H9 (cell line): ENCODE measurements around the gene FAM117A. TPM values are rescaled to one million over a fixed set of nuclear protein-coding genes. Genes with fewer than 3 reads are reported as not detected.

Experiments
- DNase-seq: peaks from one replicate; pipeline ENCODE4 v3.0.0-alpha.2; 2017
- H2AFZ ChIP-seq: one replicate; pipeline ENCODE4 v1.6.1; 2013; ENCODE audit warnings: mild to moderate bottlenecking, low read length, control low read depth, moderate library complexity
- H2AK5ac ChIP-seq: 2 replicates; pipeline ENCODE4 v1.6.1; 2013; ENCODE audit warnings: low read length, control low read depth, mixed read lengths; ENCODE audit not compliant: insufficient read length
- H2BK120ac ChIP-seq: one replicate; pipeline ENCODE4 v1.6.1; 2013; ENCODE audit warnings: low read depth, mild to moderate bottlenecking, low read length, control low read depth, inconsistent platforms; ENCODE audit not compliant: poor library complexity, severe bottlenecking
- H2BK12ac ChIP-seq: 2 replicates; pipeline ENCODE4 v1.6.1; 2013; ENCODE audit warnings: low read length, control low read depth, mixed read lengths, low read depth; ENCODE audit not compliant: insufficient read length
- H2BK15ac ChIP-seq: 2 replicates; pipeline ENCODE4 v1.6.1; 2013; ENCODE audit warnings: low read depth, low read length, control low read depth
- H2BK20ac ChIP-seq: one replicate; pipeline ENCODE4 v1.6.1; 2013; ENCODE audit warnings: low read depth, mild to moderate bottlenecking, low read length, control low read depth, inconsistent platforms; ENCODE audit not compliant: poor library complexity, severe bottlenecking
- H2BK5ac ChIP-seq: 2 replicates; pipeline ENCODE4 v1.6.1; 2013; ENCODE audit warnings: low read length, control low read depth, mixed read lengths; ENCODE audit not compliant: insufficient read length
- H3K14ac ChIP-seq: 2 replicates; pipeline ENCODE4 v1.6.1; 2013; ENCODE audit warnings: low read length, control low read depth; ENCODE audit not compliant: insufficient read depth
- H3K18ac ChIP-seq: 2 replicates; pipeline ENCODE4 v1.6.1; 2013; ENCODE audit warnings: low read depth, mild to moderate bottlenecking, mixed read lengths, low read length, control low read depth; ENCODE audit not compliant: insufficient read length
- H3K23ac ChIP-seq: 2 replicates; pipeline ENCODE4 v1.6.1; 2013; ENCODE audit warnings: low read length, control low read depth, mixed read lengths, low read depth; ENCODE audit not compliant: insufficient read length
- H3K23me2 ChIP-seq: 2 replicates; pipeline ENCODE4 v1.6.1; 2013; ENCODE audit warnings: low read depth, mild to moderate bottlenecking, mixed read lengths, low read length, control low read depth; ENCODE audit not compliant: insufficient read length, poor library complexity, severe bottlenecking
- H3K27ac ChIP-seq: 2 replicates; pipeline ENCODE4 v1.5.1; 2013; ENCODE audit warnings: low read length, control low read depth, mixed read lengths, low read depth; ENCODE audit not compliant: insufficient read length
- H3K27me3 ChIP-seq: 2 replicates; pipeline ENCODE4 v1.6.1; 2013; ENCODE audit warnings: low read length, control low read depth, inconsistent platforms; ENCODE audit not compliant: insufficient read depth
- H3K4ac ChIP-seq: 2 replicates; pipeline ENCODE4 v1.6.1; 2013; ENCODE audit warnings: low read depth, mild to moderate bottlenecking, control low read depth, inconsistent platforms, low read length, moderate library complexity
- H3K4me1 ChIP-seq: 2 replicates; pipeline ENCODE4 v1.6.1; 2013; ENCODE audit warnings: low read length, control low read depth, inconsistent platforms; ENCODE audit not compliant: insufficient read depth
- H3K4me2 ChIP-seq: 2 replicates; pipeline ENCODE4 v1.6.1; 2013; ENCODE audit warnings: low read length, control low read depth, mixed read lengths; ENCODE audit not compliant: insufficient read length, insufficient read depth
- H3K56ac ChIP-seq: 2 replicates; pipeline ENCODE4 v1.6.1; 2013; ENCODE audit warnings: low read depth, mild to moderate bottlenecking, mixed read lengths, low read length, control low read depth; ENCODE audit not compliant: insufficient read length
- H3K79me1 ChIP-seq: 2 replicates; pipeline ENCODE4 v1.6.1; 2013; ENCODE audit warnings: low read depth, mild to moderate bottlenecking, moderate library complexity, low read length, control low read depth, inconsistent platforms; ENCODE audit not compliant: insufficient read depth, poor library complexity, severe bottlenecking
- H3K79me2 ChIP-seq: 2 replicates; pipeline ENCODE4 v1.6.1; 2013; ENCODE audit warnings: low read length, control low read depth, inconsistent platforms; ENCODE audit not compliant: insufficient read depth
- H3K9ac ChIP-seq: 2 replicates; pipeline ENCODE4 v1.6.1; 2013; ENCODE audit warnings: low read length, control low read depth, mixed read lengths; ENCODE audit not compliant: insufficient read length; ENCODE audit errors: extremely low read depth
- H3K9me3 ChIP-seq: one replicate; pipeline ENCODE4 v1.6.1; 2013; ENCODE audit warnings: low read depth, low read length, inconsistent platforms; ENCODE audit not compliant: control insufficient read depth
- H3T11ph ChIP-seq: one replicate; pipeline ENCODE4 v1.6.1; 2013; ENCODE audit warnings: mild to moderate bottlenecking, low read length, control low read depth, inconsistent platforms
- H4K20me1 ChIP-seq: one replicate; pipeline ENCODE4 v1.6.1; 2013; ENCODE audit not compliant: control insufficient read depth, insufficient read length, insufficient read depth
- H4K5ac ChIP-seq: 2 replicates; pipeline ENCODE4 v1.6.1; 2013; ENCODE audit warnings: low read depth, mild to moderate bottlenecking, mixed read lengths, low read length, control low read depth; ENCODE audit not compliant: insufficient read length
- H4K8ac ChIP-seq: replicated peaks from 2 replicates; pipeline ENCODE4 v1.6.1; 2013; ENCODE audit warnings: low read length, control low read depth, mixed read lengths, low read depth; ENCODE audit not compliant: insufficient read length
- H4K91ac ChIP-seq: 2 replicates; pipeline ENCODE4 v1.6.1; 2013; ENCODE audit warnings: low read depth, mild to moderate bottlenecking, moderate library complexity, mixed read lengths, low read length, control low read depth; ENCODE audit not compliant: insufficient read length
- H3K27ac Mint-ChIP-seq, 3 experiments: 2 replicates in 2 of 3; 3 replicates in 1 of 3; pipeline ENCODE4 v1.8.0; 2020 to 2021; ENCODE audit warnings: mixed read lengths in 3 of 3, mild to moderate bottlenecking in 1 of 3, moderate library complexity in 1 of 3
- H3K27me3 Mint-ChIP-seq: 2 replicates; pipeline ENCODE4 v1.8.0; 2021; ENCODE audit warnings: low read depth, mild to moderate bottlenecking, moderate library complexity, mixed read lengths
- H3K36me3 Mint-ChIP-seq, 3 experiments: 2 replicates in 2 of 3; 3 replicates in 1 of 3; pipeline ENCODE4 v1.8.0; 2020 to 2021; ENCODE audit warnings: low read depth in 3 of 3, mixed read lengths in 3 of 3; ENCODE audit not compliant: insufficient read depth in 1 of 3
- H3K4me1 Mint-ChIP-seq, 2 experiments: 2 replicates each; pipeline ENCODE4 v1.8.0; 2020; ENCODE audit warnings: mixed read lengths in 2 of 2
- H3K4me3 Mint-ChIP-seq, 2 experiments: 2 replicates in 1 of 2; 3 replicates in 1 of 2; pipeline ENCODE4 v1.8.0; 2020 to 2021; ENCODE audit warnings: mild to moderate bottlenecking in 2 of 2, mixed read lengths in 2 of 2, moderate library complexity in 1 of 2
- H3K9me3 Mint-ChIP-seq, 2 experiments: 2 replicates in 1 of 2; 3 replicates in 1 of 2; pipeline ENCODE4 v1.8.0; 2020; ENCODE audit warnings: mild to moderate bottlenecking in 2 of 2, mixed read lengths in 2 of 2, moderate library complexity in 1 of 2
- WGBS: extraction: QIAGEN DNeasy Blood & Tissue Kit; methylation state at CpG from one replicate; pipeline ENCODE4 v1.1.7; 2013; ENCODE audit warnings: missing lambda C conversion rate, low lambda C conversion rate, mixed read lengths; ENCODE audit not compliant: insufficient read length; ENCODE audit errors: extremely low coverage; 5-methylcytosine and 5-hydroxymethylcytosine counted together
- total RNA-seq: library from RNA; stranded (reverse); gene quantifications from 2 replicates; pipeline ENCODE4 v1.2.1, GENCODE V29; 2021
- TF ChIP-seq, protein P1 (sequence below): fragments of 200-600 bp; sonication (generic); conservative IDR thresholded peaks from 3 replicates; pipeline ENCODE4 v1.8.0; 2021; ENCODE audit warnings: antibody characterized with exemption, mild to moderate bottlenecking

The FAM117A gene
- total RNA-seq, 1 experiment from 2014 or later = 21.1 TPM

DNA sequence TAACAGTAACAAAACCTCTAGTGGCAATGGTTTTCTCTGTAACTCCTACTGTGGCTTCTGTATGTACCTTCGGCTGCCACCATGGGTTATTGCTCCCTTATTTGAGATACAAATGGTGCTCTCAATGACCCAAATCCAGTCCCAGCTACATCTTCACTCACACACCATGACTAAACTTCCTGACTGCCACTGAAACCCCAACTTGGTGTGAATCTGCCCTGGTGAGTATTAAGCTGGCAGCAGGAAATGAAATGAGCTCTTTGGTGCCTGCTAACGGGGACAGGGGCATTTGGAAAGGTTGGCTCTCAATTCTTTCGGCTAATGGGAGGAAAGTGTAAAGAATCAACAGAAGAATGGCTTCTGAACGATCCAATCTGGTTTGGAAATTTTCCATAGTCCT, 48.7 kb downstream of the FAM117A start:
- no peaks in the 10 kb centered on the region for H3K27me3 ChIP-seq
- no peak overlapping the region for H2BK15ac ChIP-seq
- Mint-ChIP-seq H3K9me3 (no peaks in the 10 kb centered on the region), H3K4me3 (no peak overlapping the region), H3K4me1 (no peaks in the 10 kb centered on the region), H3K27ac (no peak overlapping the region), H3K36me3 (peaks cover 28 to 65% (median 62%) of the 10 kb centered on the region in 3 experiments; a peak in 6 of 7 replicates), H3K27me3 (no peaks in the 10 kb centered on the region)
- H2BK5ac ChIP-seq = no peak overlapping the region
- no peak overlapping the region for H3K14ac ChIP-seq
- no peaks in the 10 kb centered on the region for H3K9me3 ChIP-seq
- no CpG with 5 or more reads among the region's 4 CpGs for WGBS
- H3K4me2 ChIP-seq = no peak overlapping the region
- DNase-seq = no peak
- H4K8ac ChIP-seq = no peak overlapping the region
- no peak overlapping the region for H3K9ac ChIP-seq
- no peak overlapping the region for H3K27ac ChIP-seq
- H2BK120ac ChIP-seq = no peak overlapping the region
- H2BK20ac ChIP-seq = no peak overlapping the region
- H3K23ac ChIP-seq = no peak overlapping the region
- no peaks in the 10 kb centered on the region for H4K20me1 ChIP-seq
- H3K4me1 ChIP-seq = no peaks in the 10 kb centered on the region
- no peak overlapping the region for H3K56ac ChIP-seq
- H3K4ac ChIP-seq = no peak overlapping the region
- H3K23me2 ChIP-seq = no peaks in the 10 kb centered on the region
- H2AFZ ChIP-seq = no peak overlapping the region
- H3K79me1 ChIP-seq = no peaks in the 10 kb centered on the region
- H2BK12ac ChIP-seq = no peak overlapping the region
- no peak overlapping the region for H4K91ac ChIP-seq
- H3T11ph ChIP-seq = no peak overlapping the region
- H3K79me2 ChIP-seq = no peaks in the 10 kb centered on the region
- H3K18ac ChIP-seq = no peak overlapping the region
- H4K5ac ChIP-seq = no peak overlapping the region
- TF ChIP-seq, protein P1, sequence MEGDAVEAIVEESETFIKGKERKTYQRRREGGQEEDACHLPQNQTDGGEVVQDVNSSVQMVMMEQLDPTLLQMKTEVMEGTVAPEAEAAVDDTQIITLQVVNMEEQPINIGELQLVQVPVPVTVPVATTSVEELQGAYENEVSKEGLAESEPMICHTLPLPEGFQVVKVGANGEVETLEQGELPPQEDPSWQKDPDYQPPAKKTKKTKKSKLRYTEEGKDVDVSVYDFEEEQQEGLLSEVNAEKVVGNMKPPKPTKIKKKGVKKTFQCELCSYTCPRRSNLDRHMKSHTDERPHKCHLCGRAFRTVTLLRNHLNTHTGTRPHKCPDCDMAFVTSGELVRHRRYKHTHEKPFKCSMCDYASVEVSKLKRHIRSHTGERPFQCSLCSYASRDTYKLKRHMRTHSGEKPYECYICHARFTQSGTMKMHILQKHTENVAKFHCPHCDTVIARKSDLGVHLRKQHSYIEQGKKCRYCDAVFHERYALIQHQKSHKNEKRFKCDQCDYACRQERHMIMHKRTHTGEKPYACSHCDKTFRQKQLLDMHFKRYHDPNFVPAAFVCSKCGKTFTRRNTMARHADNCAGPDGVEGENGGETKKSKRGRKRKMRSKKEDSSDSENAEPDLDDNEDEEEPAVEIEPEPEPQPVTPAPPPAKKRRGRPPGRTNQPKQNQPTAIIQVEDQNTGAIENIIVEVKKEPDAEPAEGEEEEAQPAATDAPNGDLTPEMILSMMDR = no peak
- no peak overlapping the region for H2AK5ac ChIP-seq
